ENCODE data around the gene GID8.

Gene GID8

DNA sequence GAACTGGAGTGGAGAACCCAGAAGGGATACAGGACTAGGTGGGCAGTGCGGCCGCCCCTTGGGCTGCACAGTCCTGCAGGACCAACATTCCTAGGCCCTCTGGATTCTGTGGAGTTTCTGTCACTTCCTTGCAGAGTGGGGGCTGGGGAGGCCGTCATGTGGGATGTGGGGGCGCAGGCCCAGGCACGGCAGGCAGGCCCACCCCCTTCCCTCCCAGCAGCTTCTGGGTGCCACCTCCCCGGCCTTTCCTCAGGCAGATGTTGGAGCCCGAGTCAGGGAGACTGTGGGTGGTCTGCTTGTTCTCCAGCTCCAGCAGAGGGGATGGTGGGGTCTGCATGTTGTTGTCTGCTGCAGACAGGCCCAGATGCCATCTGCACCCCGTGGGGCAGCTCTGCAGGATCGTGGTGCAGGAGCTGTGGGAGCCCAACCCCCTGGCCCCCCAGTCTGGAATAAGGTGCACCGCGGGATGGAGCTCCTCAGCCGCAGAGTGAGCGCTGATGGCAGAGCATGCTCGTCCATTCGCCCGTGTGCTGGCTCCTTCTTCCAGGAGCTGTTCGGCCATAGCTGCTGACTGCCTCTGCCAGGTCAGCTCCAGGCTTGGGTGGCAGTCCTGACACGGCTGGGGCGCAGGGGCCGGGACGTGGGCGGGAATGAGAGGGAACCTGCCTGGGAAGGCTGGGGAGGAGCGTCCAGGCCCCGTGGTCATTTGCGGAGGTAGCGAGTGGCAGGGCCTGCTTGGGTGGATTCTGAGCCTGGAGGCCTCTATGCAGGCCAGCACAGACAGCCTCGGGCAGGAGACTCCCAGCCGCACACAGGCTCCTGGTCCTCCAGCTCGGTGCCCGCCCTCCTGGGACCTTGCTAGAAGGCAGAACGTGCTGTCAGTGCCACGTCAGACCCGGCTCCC lies 32.6 kb downstream of the GID8 start:
- no peak for DNase-seq (ENCODE audit: low read depth)

DNA sequence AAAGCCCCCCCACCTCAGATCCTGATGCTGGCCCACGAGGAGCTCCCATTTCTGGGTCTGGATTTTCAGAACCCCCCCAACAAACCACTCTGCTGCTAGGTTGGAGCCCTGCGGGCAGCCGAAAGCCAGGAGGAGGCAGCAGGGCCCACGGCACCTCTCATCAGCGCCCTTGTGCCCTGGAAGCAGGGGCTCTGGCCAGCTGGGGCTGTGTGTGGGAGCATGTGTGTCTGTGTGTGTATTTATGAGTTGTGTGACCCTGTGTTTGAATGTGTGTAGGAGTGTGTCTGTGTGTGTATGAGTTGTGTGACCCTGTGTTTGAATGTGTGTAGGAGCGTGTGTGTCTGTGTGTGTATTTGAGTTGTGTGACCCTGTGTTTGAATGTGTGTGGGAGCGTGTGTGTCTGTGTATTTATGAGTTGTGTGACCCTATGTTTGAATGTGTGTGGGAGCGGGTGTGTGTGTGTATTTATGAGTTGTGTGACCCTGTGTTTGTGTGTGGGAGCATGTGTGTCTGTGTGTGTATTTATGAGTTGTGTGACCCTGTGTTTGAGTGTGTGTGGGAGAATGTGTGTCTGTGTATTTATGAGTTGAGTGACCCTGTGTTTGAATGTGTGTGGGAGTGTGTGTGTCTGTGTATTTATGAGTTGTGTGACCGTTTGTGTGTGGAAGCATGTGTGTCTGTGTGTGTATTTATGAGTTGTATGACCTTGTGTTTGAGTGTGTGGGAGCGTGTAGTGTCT lies 33.4 kb downstream of the GID8 start:
- DNase-seq (ENCODE audit: low read depth) = no peak

- peak; percentile 74 for DNase-seq (ENCODE audit: low read depth)
Observed at GRCh38 chr20:62971950-62972844, 34.2 kb downstream of the GID8 start.

DNA sequence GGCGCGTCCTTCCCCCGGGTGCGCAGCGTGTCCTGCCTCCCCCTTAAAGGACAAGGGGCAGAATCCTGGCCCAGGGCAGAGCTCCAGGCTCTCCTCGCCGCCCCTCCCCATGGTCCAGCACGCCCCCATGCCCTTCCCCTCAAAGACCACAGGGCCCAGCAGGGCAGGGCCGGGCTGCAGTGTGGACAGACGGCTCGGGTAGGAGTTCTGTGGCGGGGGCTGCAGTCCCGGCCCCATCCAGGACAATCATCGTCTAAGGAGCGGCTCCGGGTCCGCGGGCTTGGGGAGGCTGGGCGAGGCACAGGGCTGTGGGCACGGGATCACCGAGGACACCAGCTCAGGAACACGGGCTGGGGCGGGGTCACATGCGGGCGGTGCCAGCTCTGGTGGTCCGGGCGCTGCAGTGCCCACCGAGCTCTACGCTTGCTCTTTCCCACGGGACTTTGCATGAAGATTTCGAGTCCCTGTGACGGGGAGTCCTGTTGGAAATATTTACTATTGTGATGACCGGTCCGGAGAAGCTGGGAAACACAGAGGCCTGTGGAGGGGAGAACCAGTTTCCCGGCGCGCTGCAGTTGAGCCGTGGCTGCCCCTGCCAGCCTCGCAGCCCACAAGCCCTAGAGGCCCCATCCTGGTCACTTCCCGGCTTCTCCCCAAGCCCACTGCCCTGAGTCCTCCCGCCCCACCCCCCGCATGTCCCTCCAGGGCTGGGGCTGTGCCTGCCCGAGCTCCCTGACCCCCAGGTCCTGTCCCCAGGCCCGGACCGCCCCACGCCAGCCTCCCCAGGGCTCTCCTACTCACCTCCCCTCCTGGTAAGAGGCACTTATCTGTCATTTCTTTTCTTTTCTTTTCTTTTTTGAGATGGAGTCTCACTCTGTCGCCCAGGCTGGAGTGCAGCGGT lies 35.1 kb downstream of the GID8 start:
- DNase-seq (ENCODE audit: low read depth) = no peak

DNA sequence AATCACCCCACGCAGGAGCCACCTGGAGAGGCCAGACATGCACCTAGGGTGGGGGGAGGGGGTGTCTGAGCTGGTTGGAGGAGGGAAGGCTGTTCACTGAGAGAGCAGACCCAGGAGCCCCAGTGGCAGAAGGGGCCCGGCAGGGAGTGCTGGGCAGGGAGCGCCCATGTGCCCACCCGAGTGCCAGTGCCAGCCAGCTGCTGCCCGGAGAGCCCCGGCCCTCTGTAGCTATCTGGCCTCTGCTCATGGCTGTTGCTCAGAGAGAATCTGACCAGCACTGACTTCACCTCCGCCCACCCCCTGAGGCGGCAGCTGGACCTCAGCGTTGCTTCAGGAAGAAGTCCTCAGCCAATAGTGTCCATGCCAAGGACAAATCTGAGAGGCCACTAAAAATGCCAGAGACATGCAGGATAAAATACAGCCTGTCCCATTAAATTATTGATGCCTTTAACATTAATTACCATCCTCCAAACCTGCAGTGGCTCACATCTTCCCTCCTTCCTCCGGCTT lies 37.4 kb downstream of the GID8 start:
- no peak for DNase-seq (ENCODE audit: low read depth)

DNA sequence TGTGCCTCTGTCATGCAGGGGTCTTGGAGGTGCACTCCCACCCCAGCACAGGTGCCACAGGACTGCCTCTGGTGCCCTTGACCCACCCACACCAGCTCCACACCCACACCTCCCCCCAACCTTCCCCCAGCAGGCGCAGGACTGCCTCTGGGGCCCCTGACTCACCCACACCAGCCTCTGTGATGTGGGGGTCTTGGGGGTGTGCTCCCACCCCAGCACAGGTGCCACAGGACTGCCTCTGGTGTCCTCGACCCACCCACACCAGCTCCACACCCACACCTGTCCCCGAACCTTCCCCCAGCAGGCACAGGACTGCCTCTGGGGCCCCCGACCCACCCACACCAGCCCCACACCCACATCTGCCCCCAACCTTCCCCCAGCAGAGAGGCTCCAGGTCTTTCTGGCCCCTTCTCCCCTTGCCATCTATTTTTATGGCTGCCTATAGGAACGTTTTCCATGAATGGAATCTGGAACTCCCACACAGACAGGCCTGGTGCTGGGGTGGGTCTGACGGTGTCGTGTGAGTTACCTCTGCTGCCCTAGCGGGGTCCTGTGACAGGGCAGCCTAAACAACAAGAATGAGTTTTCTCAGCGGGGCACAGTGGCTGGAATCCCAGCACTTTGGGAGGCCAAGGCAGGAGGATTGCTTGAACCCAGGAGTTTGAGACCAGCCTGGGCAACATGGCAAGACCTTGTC lies 38.0 kb downstream of the GID8 start:
- DNase-seq (ENCODE audit: low read depth) = no peak

DNA sequence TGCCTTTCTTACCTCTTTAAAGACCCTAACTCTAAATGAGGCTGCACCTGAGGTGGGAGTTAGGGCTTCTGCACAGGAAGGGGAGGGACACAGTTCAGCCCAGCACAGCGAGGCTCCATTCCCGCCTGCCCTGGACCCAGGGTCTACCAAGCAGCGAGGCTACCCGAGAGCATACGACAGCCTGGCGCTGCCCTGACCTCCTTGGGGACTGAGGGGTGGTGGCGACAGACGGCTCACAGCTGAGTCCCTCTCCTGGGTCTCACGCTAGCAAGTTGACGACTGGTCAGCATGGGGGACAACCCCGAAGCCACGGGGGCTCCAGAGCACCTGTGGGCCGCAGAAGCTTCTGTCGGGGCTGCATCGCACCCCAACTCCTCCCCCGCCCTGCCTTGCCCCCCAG lies 38.9 kb downstream of the GID8 start:
- no peak for DNase-seq (ENCODE audit: low read depth)

GRCh38 chr20:62977613-62978560 lies 39.9 kb downstream of the GID8 start:
- peak; percentile 83 for DNase-seq (ENCODE audit: low read depth)

DNA sequence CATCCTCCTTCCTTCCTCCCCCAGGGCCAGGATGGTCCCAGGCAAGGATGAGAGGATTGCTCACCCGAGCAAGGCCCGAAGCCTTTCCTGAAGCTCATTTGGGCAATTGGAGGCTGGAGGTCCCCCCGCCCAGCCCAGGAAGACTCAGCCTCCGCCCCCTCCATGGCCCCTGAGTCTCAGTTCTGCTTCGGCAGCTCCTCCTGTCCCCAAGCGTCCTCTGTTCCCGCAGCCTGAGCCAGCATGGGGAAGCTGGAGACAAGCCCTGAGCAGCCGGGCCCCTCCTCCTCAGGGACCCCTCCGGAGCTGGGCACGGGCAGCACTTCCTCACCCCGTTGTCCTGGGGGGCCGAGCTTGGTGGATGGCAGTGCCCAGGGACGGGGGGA lies 40.6 kb downstream of the GID8 start:
- no peak for DNase-seq (ENCODE audit: low read depth)

- DNase-seq (ENCODE audit: low read depth) = no peak
Observed at GRCh38 chr20:62979310-62979709, 41.4 kb downstream of the GID8 start.

DNA sequence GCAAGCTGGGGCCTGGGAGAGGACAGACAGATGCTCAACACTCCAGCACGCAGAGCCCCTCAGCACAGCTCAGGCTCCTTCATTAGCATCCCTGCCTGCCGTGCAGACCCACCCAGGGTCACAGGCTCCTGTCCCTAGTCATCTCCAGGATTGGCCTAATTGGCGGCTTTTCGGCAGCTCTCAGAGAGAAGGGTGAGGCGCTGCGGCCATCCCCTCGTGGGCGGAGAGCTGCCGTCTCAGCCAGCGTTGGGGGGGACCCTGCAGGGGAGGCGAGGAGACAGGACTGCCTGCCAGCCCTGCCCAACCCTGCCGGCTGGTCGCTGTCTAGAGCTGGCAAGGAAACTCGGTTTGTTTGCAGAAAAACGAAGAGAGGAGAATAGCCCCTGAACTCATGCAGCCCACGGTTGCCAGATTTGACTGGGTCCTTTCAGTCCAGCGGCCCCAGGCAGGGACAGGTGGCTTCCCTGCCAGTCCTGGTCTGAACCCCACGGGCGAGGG lies 42.0 kb downstream of the GID8 start:
- no peak for DNase-seq (ENCODE audit: low read depth)

DNA sequence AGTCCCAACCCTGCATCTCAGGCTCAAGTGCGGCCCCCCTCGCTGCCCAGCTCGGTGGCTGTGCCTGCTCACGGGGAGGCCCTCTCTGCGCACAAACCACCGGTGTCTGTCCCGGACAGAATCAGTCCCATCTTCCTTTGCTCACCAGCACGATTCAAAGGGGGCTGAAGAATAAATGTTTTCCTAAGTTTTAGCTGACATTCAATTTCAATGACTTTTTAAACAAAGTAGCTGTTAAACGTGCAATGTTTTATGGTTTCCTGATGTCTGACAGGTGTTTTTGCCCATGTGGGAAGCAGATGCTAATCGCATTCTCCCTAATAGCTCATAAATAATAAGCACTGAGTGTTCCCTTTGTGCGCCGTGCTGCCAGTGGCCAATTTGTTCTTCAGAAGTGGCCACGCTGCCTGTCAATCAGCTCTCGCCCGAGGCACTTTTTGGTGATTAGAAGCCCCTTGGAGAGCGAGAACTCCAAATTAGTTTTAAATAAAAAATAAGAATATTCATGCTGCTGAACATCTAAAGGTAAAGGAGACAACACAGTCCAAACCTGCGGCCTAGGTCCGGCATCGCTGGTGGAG lies 42.5 kb downstream of the GID8 start:
- no peak for DNase-seq (ENCODE audit: low read depth)

DNA sequence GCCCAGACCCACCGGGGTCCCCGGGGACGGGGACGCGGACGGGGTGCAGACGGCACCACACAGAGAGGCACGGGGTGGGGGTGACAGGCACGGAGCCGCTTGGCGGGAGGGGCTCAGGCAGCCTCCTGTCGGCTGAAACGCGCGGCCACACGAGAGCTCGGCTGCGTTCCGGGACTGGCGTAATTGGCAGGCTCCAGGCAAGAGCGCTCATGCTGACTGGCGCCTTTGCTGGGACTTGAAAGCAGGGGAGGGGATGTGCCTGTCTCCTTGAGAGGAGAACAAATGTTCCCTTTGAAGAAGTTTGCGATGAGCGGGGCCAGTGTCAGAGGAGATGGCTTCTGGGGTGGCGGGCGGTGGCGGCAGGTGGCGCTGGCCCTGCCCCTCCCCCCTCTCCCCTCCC lies 43.0 kb downstream of the GID8 start:
- peak; percentile 13 for DNase-seq (ENCODE audit: low read depth)

DNA sequence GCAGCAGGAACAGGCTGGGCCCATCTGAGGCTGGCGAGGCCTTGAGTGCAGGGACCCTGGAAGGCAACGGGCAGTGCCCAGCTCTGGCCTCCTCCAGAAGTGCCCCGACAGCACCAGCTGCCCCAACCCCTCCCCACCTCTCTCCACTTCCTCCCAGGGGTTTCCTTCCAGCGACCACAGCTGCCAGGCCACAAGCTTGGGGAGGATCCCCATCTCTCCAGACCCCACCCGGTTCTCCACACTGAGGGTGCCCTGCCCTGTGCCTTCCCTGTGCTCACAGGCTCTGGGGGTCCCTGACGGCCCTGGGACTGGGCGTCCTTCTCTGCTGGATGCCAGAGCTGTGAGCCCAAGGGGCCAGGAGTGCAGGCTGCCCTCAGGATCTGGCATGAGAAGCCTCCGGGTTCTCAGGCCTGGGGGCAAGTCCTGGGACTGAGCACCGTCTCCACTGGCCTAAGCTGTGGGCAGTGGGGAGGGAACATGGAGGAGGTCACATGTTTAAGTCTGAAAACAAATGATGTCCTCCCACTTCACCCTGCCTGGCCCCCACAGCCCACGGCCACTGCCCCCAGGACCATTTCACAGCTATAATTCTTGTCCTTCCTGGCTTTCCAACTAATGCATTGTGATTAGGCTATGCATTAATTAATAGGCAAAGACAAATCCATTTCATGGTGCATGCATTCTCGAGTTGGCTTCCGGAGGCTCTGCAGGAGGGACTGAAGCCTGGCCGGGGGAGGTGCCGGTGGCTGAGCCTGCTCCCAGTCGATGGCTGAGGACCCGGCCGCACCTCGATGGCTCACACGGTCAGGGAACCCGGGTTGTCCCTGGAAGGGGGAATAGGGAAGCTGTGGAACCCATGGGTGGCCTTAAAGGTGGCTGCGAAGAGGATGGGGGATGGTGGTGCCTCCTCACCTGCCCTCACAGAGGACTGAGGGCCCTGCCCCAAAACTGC lies 44.5 kb downstream of the GID8 start:
- DNase-seq (ENCODE audit: low read depth) = no peak

DNA sequence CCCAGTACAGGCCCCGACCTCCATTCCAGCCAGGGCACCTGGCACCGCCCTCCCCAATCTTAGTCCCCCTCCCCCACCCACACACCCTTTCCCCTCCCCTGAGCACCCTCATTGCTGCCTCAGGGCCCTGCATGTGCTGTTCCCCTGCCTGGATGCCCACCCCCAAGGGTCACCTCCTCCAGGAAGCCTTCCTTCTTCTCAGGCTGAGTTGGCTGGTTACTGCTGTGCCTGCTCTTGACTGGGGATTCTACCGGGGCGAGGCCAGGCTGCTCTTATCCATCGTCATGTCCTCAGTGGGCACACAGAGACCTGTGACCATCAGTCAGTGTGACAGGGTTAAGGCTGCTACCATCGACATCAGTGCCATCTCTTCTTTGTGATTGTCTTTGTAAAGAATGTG lies 45.3 kb downstream of the GID8 start:
- no peak for DNase-seq (ENCODE audit: low read depth)

DNA sequence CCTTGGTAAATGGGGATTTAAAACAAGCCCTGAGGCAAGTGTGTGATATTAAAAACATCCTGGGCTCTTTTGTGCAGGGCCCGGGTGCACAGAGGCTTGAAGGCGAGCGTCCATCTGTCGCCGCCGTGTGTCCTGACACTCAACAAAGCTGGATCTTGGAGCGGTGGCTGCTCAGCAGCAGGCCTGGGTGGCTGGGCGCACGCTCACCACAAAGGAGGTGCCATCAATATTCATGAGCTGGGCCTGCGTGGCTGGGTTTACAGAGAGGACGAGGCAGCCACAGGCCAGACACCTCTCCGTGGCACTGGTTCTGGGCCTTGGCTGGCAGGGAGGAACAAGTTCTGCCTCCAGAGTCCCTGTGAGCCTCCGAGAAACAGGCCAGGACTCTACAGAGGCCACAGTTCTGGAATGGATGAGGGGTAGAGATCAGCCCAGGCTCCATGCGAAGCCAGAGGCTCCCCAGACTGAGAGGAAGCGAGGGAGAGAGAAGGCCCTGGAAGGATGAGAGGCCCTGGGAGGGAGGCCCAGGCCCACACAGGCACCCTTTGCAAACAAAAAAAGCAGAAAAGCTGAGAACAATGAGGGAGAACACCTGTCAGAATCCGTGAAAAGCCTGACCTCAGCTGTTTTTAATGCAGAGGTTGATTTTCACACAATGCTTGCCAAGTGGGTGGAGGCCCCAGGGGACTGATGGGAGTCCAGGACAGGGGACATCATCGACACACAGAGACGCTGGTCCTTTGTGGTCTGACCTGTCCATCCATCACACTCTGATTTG lies 46.9 kb downstream of the GID8 start:
- no peak for DNase-seq (ENCODE audit: low read depth)

GRCh38 chr20:62985444-62985778 lies 47.5 kb downstream of the GID8 start:
- no peak for DNase-seq (ENCODE audit: low read depth)

Data from stimulated activated CD4-positive, alpha-beta T cell treated with anti-CD3 and anti-CD28 coated beads, Interleukin-2, amount 100 ng/mL, for 4 hours (primary cell).